ENCODE results near the gene TNFRSF14.

GRCh38 chr1:2512862-2513421 lies 43.2 kb upstream of the TNFRSF14 start:
- TF ChIP-seq, protein P1, sequence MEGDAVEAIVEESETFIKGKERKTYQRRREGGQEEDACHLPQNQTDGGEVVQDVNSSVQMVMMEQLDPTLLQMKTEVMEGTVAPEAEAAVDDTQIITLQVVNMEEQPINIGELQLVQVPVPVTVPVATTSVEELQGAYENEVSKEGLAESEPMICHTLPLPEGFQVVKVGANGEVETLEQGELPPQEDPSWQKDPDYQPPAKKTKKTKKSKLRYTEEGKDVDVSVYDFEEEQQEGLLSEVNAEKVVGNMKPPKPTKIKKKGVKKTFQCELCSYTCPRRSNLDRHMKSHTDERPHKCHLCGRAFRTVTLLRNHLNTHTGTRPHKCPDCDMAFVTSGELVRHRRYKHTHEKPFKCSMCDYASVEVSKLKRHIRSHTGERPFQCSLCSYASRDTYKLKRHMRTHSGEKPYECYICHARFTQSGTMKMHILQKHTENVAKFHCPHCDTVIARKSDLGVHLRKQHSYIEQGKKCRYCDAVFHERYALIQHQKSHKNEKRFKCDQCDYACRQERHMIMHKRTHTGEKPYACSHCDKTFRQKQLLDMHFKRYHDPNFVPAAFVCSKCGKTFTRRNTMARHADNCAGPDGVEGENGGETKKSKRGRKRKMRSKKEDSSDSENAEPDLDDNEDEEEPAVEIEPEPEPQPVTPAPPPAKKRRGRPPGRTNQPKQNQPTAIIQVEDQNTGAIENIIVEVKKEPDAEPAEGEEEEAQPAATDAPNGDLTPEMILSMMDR (conservative IDR thresholded peaks at IDR 0.05), result no peak
- no peak for TF ChIP-seq ZFX (IDR thresholded peaks at IDR 0.05)
